Measurements from ENCODE around the gene TMEM87B. TPM values are rescaled to one million over a fixed set of nuclear protein-coding genes. Genes with fewer than 3 reads are reported as not detected.

The TMEM87B gene
- total RNA-seq, 2 donors from 2014 or later = 21.5 to 60.7 TPM

DNA sequence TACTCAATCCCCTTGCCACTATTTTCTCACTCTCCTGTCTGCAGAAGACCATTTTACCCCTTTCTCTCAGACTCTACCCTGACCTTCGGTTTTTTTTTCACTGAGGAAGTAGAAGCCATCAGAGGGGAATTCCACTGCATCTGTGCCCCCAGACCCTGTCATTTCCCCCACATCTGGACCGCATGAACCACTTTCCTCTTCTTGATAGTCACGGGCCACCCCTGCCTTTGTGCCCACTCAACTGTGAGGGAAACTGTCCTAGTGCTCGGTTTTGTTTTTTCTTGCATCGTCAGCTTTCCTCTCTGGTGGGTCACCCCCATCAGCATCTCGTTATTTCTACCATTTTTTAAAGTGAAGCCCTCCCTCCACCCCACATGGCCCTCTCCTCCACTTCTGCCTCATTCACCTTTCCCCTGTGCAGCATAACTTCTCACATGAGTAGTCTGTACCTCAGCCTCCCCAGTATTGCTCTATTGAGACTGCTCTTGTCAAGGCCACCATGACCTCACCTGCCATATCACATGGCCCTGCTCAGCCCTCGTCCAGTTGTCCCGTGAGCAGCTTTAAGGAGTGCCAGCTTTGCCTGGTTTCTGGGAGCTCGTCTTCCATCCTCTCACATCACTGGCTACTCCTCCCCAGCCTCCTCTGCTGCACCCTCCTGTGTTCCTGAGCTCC is 32.4 kb downstream of the TMEM87B start:
- TF ChIP-seq, protein P1, sequence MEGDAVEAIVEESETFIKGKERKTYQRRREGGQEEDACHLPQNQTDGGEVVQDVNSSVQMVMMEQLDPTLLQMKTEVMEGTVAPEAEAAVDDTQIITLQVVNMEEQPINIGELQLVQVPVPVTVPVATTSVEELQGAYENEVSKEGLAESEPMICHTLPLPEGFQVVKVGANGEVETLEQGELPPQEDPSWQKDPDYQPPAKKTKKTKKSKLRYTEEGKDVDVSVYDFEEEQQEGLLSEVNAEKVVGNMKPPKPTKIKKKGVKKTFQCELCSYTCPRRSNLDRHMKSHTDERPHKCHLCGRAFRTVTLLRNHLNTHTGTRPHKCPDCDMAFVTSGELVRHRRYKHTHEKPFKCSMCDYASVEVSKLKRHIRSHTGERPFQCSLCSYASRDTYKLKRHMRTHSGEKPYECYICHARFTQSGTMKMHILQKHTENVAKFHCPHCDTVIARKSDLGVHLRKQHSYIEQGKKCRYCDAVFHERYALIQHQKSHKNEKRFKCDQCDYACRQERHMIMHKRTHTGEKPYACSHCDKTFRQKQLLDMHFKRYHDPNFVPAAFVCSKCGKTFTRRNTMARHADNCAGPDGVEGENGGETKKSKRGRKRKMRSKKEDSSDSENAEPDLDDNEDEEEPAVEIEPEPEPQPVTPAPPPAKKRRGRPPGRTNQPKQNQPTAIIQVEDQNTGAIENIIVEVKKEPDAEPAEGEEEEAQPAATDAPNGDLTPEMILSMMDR (IDR thresholded peaks at IDR 0.05) = no peak
- peaks cover 0 to 6% of the 10 kb centered on the region in 2 donors for H3K36me3 ChIP-seq
- intact Hi-C loops (cut with DNase I) = no loop called here
- H3K27me3 ChIP-seq (replicated peaks; ENCODE audit: insufficient read depth) = no peaks in the 10 kb centered on the region
- no peak for DNase-seq (ENCODE audit: low spot score)
- no peaks in the 10 kb centered on the region for H3K4me1 ChIP-seq (replicated peaks)
- H3K27ac ChIP-seq = no peak overlapping the region
- no peak overlapping the region for H3K4me3 ChIP-seq
- 90% methylated on average over 9 of the region's 9 CpGs for WGBS
- no peaks in the 10 kb centered on the region for H3K9me3 ChIP-seq

DNA sequence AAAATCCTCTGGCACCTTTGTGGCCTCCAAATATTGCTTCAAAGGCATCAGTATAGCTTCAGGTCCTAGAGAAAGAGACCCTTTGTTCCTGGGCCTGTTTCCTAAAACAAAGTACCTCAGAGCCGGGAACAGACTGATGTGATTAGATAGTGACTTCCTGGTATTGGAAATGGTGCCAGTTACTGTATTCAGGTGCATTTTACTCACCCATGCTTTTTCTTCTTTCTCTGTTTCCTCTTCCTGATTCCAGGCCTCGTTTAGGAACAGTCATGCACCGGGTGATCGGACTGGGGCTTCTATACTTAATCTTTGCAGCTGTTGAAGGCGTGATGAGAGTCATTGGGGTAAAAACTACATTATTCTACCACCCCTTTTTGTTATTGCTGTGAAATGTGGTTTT is 34.3 kb downstream of the TMEM87B start:
- no peak for DNase-seq (ENCODE audit: low spot score)
- no peaks in the 10 kb centered on the region for H3K27me3 ChIP-seq (replicated peaks; ENCODE audit: insufficient read depth)
- TF ChIP-seq POLR2A (IDR thresholded peaks at IDR 0.05) (no peak), POLR2AphosphoS5 (IDR thresholded peaks at IDR 0.05) (no peak)
- TF ChIP-seq, protein P1 (IDR thresholded peaks at IDR 0.05) = no peak
- no peak overlapping the region for H3K27ac ChIP-seq
- H3K9me3 ChIP-seq = no peaks in the 10 kb centered on the region
- H3K4me1 ChIP-seq (replicated peaks) = no peaks in the 10 kb centered on the region
- no peak overlapping the region for H3K4me3 ChIP-seq
- 93% methylated on average over 5 of the region's 5 CpGs for WGBS
- peaks cover 0 to 6% of the 10 kb centered on the region in 2 donors for H3K36me3 ChIP-seq
- intact Hi-C loops (cut with DNase I) = no loop called here

DNA sequence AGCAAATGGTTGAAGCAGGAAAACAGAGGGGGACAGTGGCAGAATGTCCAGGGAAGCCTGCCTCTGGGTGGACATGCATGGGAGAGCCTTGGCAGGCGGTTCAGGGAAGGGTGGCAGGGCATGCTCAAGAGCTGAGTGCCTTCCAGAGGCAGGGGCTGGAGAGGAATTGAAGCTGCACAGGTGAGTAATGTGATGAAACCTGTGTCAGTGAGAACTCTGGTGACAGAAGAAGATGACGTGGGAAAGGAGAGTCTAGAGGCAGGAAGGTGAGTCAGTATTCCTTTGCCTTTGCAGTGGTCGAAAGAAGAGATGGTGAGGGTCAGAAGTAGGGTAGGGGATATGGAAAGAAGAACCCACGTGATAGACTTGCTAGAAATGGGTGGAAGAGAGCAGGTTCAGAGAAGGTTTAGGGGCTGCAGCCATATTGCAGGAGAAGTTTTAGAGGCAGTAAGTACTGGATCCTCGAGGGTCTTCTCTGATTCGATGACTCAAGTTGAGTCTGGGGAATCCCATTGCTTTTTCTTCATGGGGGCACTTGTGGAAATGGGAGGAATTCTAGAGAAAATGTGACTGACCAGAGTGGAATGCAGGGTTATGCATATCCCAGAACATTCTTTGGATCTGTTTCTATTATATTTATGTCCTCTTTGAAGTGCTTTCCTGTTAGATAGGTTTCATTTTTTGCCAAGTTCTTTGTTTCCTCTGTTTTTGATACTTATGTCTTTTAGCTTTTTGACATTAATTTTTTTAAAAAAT is 37.4 kb downstream of the TMEM87B start:
- Histone ChIP-seq H3K4me3 (no peak overlapping the region), H3K9me3 (no peaks in the 10 kb centered on the region), H3K4me1 (replicated peaks) (no peaks in the 10 kb centered on the region), H3K27me3 (replicated peaks; ENCODE audit: insufficient read depth) (no peaks in the 10 kb centered on the region), H3K27ac (no peak overlapping the region), H3K36me3 (peaks cover 0 to 6% of the 10 kb centered on the region in 2 donors)
- no peak for TF ChIP-seq POLR2AphosphoS5 (IDR thresholded peaks at IDR 0.05)
- no peak for TF ChIP-seq POLR2A (IDR thresholded peaks at IDR 0.05)
- TF ChIP-seq, protein P1 (IDR thresholded peaks at IDR 0.05) = no peak
- WGBS = 88% methylated on average over 6 of the region's 6 CpGs
- intact Hi-C loops (cut with DNase I) = no loop called here
- no peak for DNase-seq (ENCODE audit: low spot score)

DNA sequence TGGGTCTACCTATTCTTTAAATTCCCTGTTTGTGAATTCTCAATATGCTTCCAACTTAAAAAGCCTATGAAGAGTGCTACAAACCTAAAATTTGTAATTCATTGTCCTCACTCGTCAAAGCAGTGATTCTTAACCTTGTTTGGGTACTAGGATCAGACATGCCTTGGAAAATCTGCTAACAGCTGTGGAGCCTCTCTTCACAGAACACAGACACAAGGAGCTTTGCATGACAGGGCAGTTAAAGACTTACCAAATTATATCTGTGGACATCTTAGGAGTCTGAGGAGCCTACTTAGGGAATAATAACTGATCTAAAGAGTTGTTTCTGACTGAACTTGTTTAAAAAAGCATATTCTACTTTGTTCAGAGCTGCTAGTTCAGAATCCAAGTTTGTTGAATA is 38.1 kb downstream of the TMEM87B start:
- TF ChIP-seq POLR2AphosphoS5 (IDR thresholded peaks at IDR 0.05) (no peak), POLR2A (IDR thresholded peaks at IDR 0.05) (no peak)
- TF ChIP-seq, protein P1 (IDR thresholded peaks at IDR 0.05) = no peak
- DNase-seq (ENCODE audit: low spot score) = no peak
- Histone ChIP-seq H3K27ac (no peak overlapping the region), H3K27me3 (replicated peaks; ENCODE audit: insufficient read depth) (no peaks in the 10 kb centered on the region), H3K4me3 (no peak overlapping the region), H3K4me1 (replicated peaks) (no peaks in the 10 kb centered on the region), H3K9me3 (no peaks in the 10 kb centered on the region), H3K36me3 (no peaks in the 10 kb centered on the region)
- 63% methylated on average over 1 of the region's 1 CpG for WGBS
- intact Hi-C loops (cut with DNase I) = no loop called here

DNA sequence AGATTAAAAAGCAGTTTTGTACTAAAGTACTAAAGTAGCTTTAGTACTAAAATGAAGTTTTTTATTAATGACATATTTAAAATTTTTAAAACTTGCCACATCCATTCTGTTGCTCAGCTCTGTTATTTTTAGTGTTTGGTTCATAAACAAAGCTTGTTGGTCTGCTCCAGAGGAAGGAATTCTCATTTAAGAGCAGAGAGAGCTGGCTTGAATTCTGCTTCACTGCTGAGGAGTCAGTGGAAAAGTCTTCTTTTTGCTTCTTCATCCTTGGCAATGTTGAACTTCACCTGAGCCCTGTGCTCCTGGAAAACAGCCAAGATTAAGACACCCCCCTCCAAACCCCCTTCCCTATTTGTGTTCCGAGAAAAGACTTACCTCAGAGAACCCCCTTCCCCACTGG is 40.6 kb downstream of the TMEM87B start:
- no peak for DNase-seq (ENCODE audit: low spot score)
- H3K4me3 ChIP-seq = no peak overlapping the region
- intact Hi-C loops (cut with DNase I) = no loop called here
- no peak overlapping the region for H3K27ac ChIP-seq
- H3K9me3 ChIP-seq = no peaks in the 10 kb centered on the region
- no peaks in the 10 kb centered on the region for H3K27me3 ChIP-seq (replicated peaks; ENCODE audit: insufficient read depth)
- no peaks in the 10 kb centered on the region for H3K36me3 ChIP-seq
- 73% methylated on average over 1 of the region's 1 CpG for WGBS
- no peak for TF ChIP-seq POLR2A (IDR thresholded peaks at IDR 0.05)
- TF ChIP-seq, protein P1 (IDR thresholded peaks at IDR 0.05) = no peak
- no peak for TF ChIP-seq POLR2AphosphoS5 (IDR thresholded peaks at IDR 0.05)
- H3K4me1 ChIP-seq (replicated peaks) = no peaks in the 10 kb centered on the region
